Esophagus muscularis mucosa (tissue), 4 donors: ENCODE data around the gene BRSK2. TPM values are rescaled to one million over a fixed set of nuclear protein-coding genes. Genes with fewer than 3 reads are reported as not detected.
"Not testable (repeated sequence)": the region's sequence is repeated elsewhere in the genome, so short reads cannot be mapped to it uniquely, and the experiment has no call there.

Source experiments
- DNase-seq: peaks from one replicate; pipeline ENCODE4 v3.0.0-alpha.2; 2017; ENCODE audit errors: extremely low spot score
- H3K27ac ChIP-seq, 4 donors: fragments of 200-600 bp; sonication (generic); replicated peaks in 1 of 4; 1 replicate in 3 of 4; 2 replicates in 1 of 4; pipeline ENCODE4 v1.5.1; 2016 to 2019; ENCODE audit warnings: mild to moderate bottlenecking in 1 of 4
- H3K27me3 ChIP-seq, 4 donors: fragments of 200-600 bp; sonication (generic); one replicate each; pipeline versions ENCODE4 v1.5.1 to v1.6.0; 2016 to 2019
- H3K36me3 ChIP-seq, 4 donors: fragments of 200-600 bp; sonication (generic); one replicate each; pipeline ENCODE4 v1.5.1; 2016 to 2019
- H3K4me1 ChIP-seq, 4 donors: fragments of 200-600 bp; sonication (generic); one replicate each; pipeline ENCODE4 v1.5.1; 2016 to 2019
- H3K4me3 ChIP-seq, 4 donors: fragments of 200-600 bp; sonication (generic); 1 replicate in 2 of 4; 2 replicates in 2 of 4; pipeline ENCODE4 v1.5.1; 2016 to 2019; ENCODE audit warnings: mild to moderate bottlenecking in 4 of 4, moderate library complexity in 1 of 4
- H3K9me3 ChIP-seq, 4 donors: fragments of 200-600 bp; sonication (generic); 1 replicate in 3 of 4; 2 replicates in 1 of 4; pipeline ENCODE4 v1.5.1; 2016 to 2019
- CTCF ChIP-seq, 3 experiments: fragments of 200-600 bp in 2 of 3; fragments of 450-650 bp in 1 of 3; sonication (generic) in 2 of 3; IDR thresholded peaks; one replicate each; pipeline ENCODE4 v1.5.1; 2017 to 2019; ENCODE audit warnings: antibody characterized with exemption in 3 of 3, mild to moderate bottlenecking in 2 of 3, moderate library complexity in 1 of 3
- EP300 ChIP-seq: sonication (generic); formaldehyde crosslinking; IDR thresholded peaks from one replicate; pipeline ENCODE4 v1.6.1; 2017; ENCODE audit warnings: antibody characterized with exemption
- POLR2A ChIP-seq: fragments of 450-650 bp; IDR thresholded peaks from one replicate; pipeline ENCODE4 v1.6.1; 2017; ENCODE audit warnings: antibody characterized with exemption, moderate library complexity, mild to moderate bottlenecking, low read depth
- POLR2AphosphoS5 ChIP-seq, 2 donors: sonication (generic); formaldehyde crosslinking; IDR thresholded peaks; one replicate each; pipeline ENCODE4 v1.6.1; 2017; ENCODE audit warnings: antibody characterized with exemption in 2 of 2
- whole genome bisulfite sequencing: methylation state at CpG from one replicate; pipeline ENCODE4 v1.1.5; 2018; 5-methylcytosine and 5-hydroxymethylcytosine counted together
- intact Hi-C: fragments of 100-400 bp; cut with DNase I; formaldehyde crosslinking; loops from one replicate; pipeline ENCODE4 v1.15.1; 2023
- total RNA-seq, 4 donors: library from RNA; depleted of rRNA; stranded (reverse); fragments of >200 nt; gene quantifications; one replicate each; pipeline versions ENCODE4 v1.1.0 to v1.2.1, GENCODE V29; 2016

Gene BRSK2
- 1 to 10 TPM; 1.0 to 3.3 (median 2.8) TPM for total RNA-seq

- Histone ChIP-seq H3K36me3 (no peaks in the 10 kb centered on the region), H3K9me3 (no peaks in the 10 kb centered on the region), H3K27me3 (peaks cover 5 to 49% (median 26%) of the 10 kb centered on the region in 4 donors), H3K4me3 (peak within 1 kb of the TSS; percentile 58 to 76 (median 62)), H3K4me1 (peaks cover 14 to 26% (median 20%) of the 10 kb centered on the region in 4 donors), H3K27ac (peak within 1 kb of the TSS; percentile 73 to 80 (median 76))
- WGBS = 0% methylated on average over 17 of the region's 119 CpGs
- DNase-seq = no peak
- TF ChIP-seq POLR2A = no peak
- no peak for TF ChIP-seq POLR2AphosphoS5 (IDR thresholded peaks at IDR 0.05)
- TF ChIP-seq CTCF (IDR thresholded peaks at IDR 0.05) = no peak
- TF ChIP-seq EP300 = no peak
- intact Hi-C loops = loop anchor here (10.0 kb wide), 1 partner anchor 125 kb away; no protein-coding TSS in a partner anchor
These were observed at the start of gene BRSK2 for GRCh38 chr11:1389932-1390568. BRSK2 (plus strand) TSS chr11:1389934; CDS start chr11:1390285, 351 bp downstream.

- Histone ChIP-seq H3K27ac (no peak overlapping the region), H3K4me3 (no peak overlapping the region), H3K27me3 (no peaks in the 10 kb centered on the region), H3K9me3 (no peaks in the 10 kb centered on the region), H3K4me1 (peaks cover 17 to 30% (median 24%) of the 10 kb centered on the region in 4 donors), H3K36me3 (no peaks in the 10 kb centered on the region)
- intact Hi-C loops = no loop called here
- WGBS = 84% methylated on average over 12 of the region's 12 CpGs
- TF ChIP-seq POLR2AphosphoS5 (IDR thresholded peaks at IDR 0.05) = no peak
- TF ChIP-seq POLR2A = no peak
- no peak for TF ChIP-seq EP300
- no peak for TF ChIP-seq CTCF (IDR thresholded peaks at IDR 0.05)
- peak; percentile 86 for DNase-seq
These were observed 49.6 kb upstream of the BRSK2 start for GRCh38 chr11:1340111-1340510.

- H3K4me3 ChIP-seq, H3K9me3 ChIP-seq, H3K36me3 ChIP-seq, H3K27me3 ChIP-seq, H3K27ac ChIP-seq, intact Hi-C loops, DNase-seq: not testable (repeated sequence)
- 77% methylated on average over 10 of the region's 10 CpGs for WGBS
- H3K4me1 ChIP-seq = peaks cover 6 to 19% (median 13%) of the 10 kb centered on the region in 4 donors
These were observed 48.5 kb upstream of the BRSK2 start for GRCh38 chr11:1341226-1341625.

GRCh38 chr11:1341928-1342524 lies 47.7 kb upstream of the BRSK2 start:
- no peak for DNase-seq
- H3K27me3 ChIP-seq = no peaks in the 10 kb centered on the region
- no peaks in the 10 kb centered on the region for H3K9me3 ChIP-seq
- H3K4me3 ChIP-seq = no peak overlapping the region
- H3K4me1 ChIP-seq = peaks cover 2 to 13% (median 8%) of the 10 kb centered on the region in 4 donors
- intact Hi-C loops = no loop called here
- no peak overlapping the region for H3K27ac ChIP-seq
- no peaks in the 10 kb centered on the region for H3K36me3 ChIP-seq
- TF ChIP-seq EP300 (no peak), POLR2A (no peak), CTCF (IDR thresholded peaks at IDR 0.05) (no peak), POLR2AphosphoS5 (IDR thresholded peaks at IDR 0.05) (no peak)
- 37% methylated on average over 17 of the region's 17 CpGs for WGBS

GRCh38 chr11:1342946-1343345 lies 46.8 kb upstream of the BRSK2 start:
- WGBS = 93% methylated on average over 10 of the region's 10 CpGs
- no peak for DNase-seq
- Histone ChIP-seq H3K27me3 (no peaks in the 10 kb centered on the region), H3K27ac (no peak overlapping the region), H3K4me1 (peaks cover 0 to 6% (median 1%) of the 10 kb centered on the region in 4 donors), H3K9me3 (no peaks in the 10 kb centered on the region), H3K36me3 (no peaks in the 10 kb centered on the region), H3K4me3 (no peak overlapping the region)
- intact Hi-C loops = no loop called here
- TF ChIP-seq POLR2AphosphoS5 (IDR thresholded peaks at IDR 0.05) = no peak
